Omental fat pad (tissue), 4 donors: Measurements from ENCODE around the gene HMCN2. TPM values are rescaled to one million over a fixed set of nuclear protein-coding genes. Genes with fewer than 3 reads are reported as not detected.

Experiments used
- ATAC-seq: fragments of 150-250 bp; one replicate; pipeline ENCODE4 v1.9.1; 2016; ENCODE audit warnings: mild to moderate bottlenecking, moderate library complexity; ENCODE audit not compliant: low FRiP score
- DNase-seq: peaks from one replicate; pipeline ENCODE4 v3.0.0-alpha.2; 2019; ENCODE audit warnings: low spot score
- CTCF ChIP-seq, 3 donors: fragments of 450-650 bp; IDR thresholded peaks; one replicate each; pipeline ENCODE4 v1.5.1; 2016 to 2017; ENCODE audit warnings: antibody characterized with exemption in 3 of 3, mild to moderate bottlenecking in 3 of 3, moderate library complexity in 2 of 3
- total RNA-seq, 4 donors: library from RNA; depleted of rRNA; stranded (reverse); fragments of >200 nt; gene quantifications; one replicate each; pipeline ENCODE4 v1.1.0, GENCODE V29; 2016

HMCN2 gene
- total RNA-seq, 4 donors from 2014 or later = 0.19 to 5.8 (median 0.75) TPM

- DNase-seq (no peak), ATAC-seq (no peak)
- no peak for TF ChIP-seq CTCF (IDR thresholded peaks at IDR 0.05)
These were observed 94.3 kb downstream of the HMCN2 start for GRCh38 chr9:130359819-130360218.

GRCh38 chr9:130360672-130361071, 95.1 kb downstream of the HMCN2 start:
- TF ChIP-seq CTCF (IDR thresholded peaks at IDR 0.05) = no peak
- ATAC-seq (no peak), DNase-seq (no peak)

- TF ChIP-seq CTCF (IDR thresholded peaks at IDR 0.05) = no peak
- DNase-seq = no peak
- ATAC-seq = no peak
These were observed 96.4 kb downstream of the HMCN2 start for GRCh38 chr9:130361873-130362362.

GRCh38 chr9:130362691-130363090, 97.1 kb downstream of the HMCN2 start:
- ATAC-seq (no peak), DNase-seq (no peak)
- TF ChIP-seq CTCF (IDR thresholded peaks at IDR 0.05) = no peak

- DNase-seq = no peak
- no peak for ATAC-seq
- TF ChIP-seq CTCF (IDR thresholded peaks at IDR 0.05) = no peak
These were observed 98.3 kb downstream of the HMCN2 start for GRCh38 chr9:130363755-130364404.

GRCh38 chr9:130364619-130365322, 99.2 kb downstream of the HMCN2 start:
- no peak for DNase-seq
- ATAC-seq = no peak
- TF ChIP-seq CTCF (IDR thresholded peaks at IDR 0.05) = no peak

GRCh38 chr9:130365323-130365721, 99.8 kb downstream of the HMCN2 start:
- TF ChIP-seq CTCF (IDR thresholded peaks at IDR 0.05) = no peak
- ATAC-seq (no peak), DNase-seq (no peak)
